ENCODE results near the gene REG1A.

REG1A gene

DNA sequence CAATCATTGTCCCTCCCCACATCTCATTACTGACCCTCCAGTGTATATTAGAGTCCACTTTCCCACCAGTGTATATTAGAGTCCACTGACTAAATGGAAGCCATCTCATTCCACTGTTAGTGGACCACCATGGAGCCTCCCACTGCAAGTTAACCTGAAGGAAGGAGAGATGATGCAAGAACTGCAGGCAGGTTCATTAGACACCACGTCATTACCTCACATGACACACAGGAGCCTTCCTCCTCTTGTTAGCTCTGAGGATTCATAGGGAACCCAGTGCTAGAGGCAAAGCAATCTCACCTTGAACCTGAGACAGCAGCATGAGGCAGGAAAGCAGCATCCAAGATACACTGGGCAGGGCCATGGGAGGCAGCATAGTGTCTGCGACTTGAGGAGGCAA is 38.7 kb downstream of the REG1A start:
- no peak for DNase-seq
- no peak for TF ChIP-seq POLR2A (IDR thresholded peaks at IDR 0.05; ENCODE audit: low read length)

DNA sequence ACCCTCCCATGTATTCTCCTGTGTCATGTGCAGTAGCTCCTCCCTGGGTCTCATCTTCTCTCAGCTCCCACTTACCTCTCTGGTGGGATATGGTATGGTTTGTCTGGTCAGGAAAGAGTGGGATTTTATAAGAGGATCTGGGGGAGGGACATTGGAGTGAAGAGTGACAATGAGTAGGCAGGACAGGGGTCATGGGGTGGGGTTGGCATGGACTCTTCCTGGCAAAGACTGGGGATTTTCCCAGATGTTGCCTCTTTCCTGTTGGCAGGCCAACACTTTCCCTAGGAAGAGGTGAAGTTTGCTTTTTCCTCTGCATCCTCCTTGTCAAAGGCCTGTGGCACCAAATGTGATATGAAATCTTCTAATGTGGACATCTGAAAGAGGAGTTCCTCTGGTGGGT is 39.4 kb downstream of the REG1A start, which contains the start of gene REG3A:
Gene REG3A, minus strand, starts transcription at position 101 of the 400 bp plus-strand sequence. CDS start 348 bp downstream, outside the sequence.
- no peak for DNase-seq
- TF ChIP-seq GATA1 (IDR thresholded peaks at IDR 0.05; ENCODE audit: low read depth, low read length) (no peak), POLR2A (IDR thresholded peaks at IDR 0.05; ENCODE audit: low read length) (no peak)

- no peak for TF ChIP-seq GATA1 (IDR thresholded peaks at IDR 0.05; ENCODE audit: low read depth, low read length)
- no peak for TF ChIP-seq POLR2A (IDR thresholded peaks at IDR 0.05; ENCODE audit: low read length)
- no peak for DNase-seq
Observed at GRCh38 chr2:79162132-79162531, 41.8 kb downstream of the REG1A start.

DNA sequence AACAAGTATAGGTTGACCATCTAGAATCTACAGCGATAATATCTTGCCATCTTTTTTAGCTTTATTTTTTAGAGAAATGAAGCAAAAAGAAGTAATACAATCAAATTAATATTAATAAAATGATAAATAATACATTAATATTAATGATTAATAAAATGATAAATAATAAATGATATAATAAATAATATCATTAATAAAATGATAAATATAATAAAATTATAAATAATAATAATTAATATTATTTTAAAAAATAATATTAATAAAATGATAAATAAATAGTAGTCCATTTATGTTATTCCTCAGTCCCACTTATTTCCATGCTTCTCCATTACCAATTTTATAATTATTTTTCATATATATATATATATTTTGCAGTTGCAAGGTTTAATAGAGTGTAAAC is 42.5 kb downstream of the REG1A start:
- no peak for TF ChIP-seq POLR2A (IDR thresholded peaks at IDR 0.05; ENCODE audit: low read length)
- TF ChIP-seq GATA1 (IDR thresholded peaks at IDR 0.05; ENCODE audit: low read depth, low read length), result no peak
- no peak for DNase-seq

- no peak for DNase-seq
- no peak for TF ChIP-seq POLR2A (IDR thresholded peaks at IDR 0.05; ENCODE audit: low read length)
- TF ChIP-seq GATA1 (IDR thresholded peaks at IDR 0.05; ENCODE audit: low read depth, low read length), result no peak
Observed at GRCh38 chr2:79171348-79171958, 51.2 kb downstream of the REG1A start.

All from erythroblast (primary cell).